ENCODE results near the gene GNGT1. TPM values are rescaled to one million over a fixed set of nuclear protein-coding genes. Genes with fewer than 3 reads are reported as not detected.

Gene GNGT1
- polyA plus RNA-seq, 1 donor (not counting 4 experiments of a cell fraction or from before 2014, with no cell fraction given) = not detected

- Histone ChIP-seq H2AFZ (ENCODE audit: control insufficient read depth, low read length) (no peak overlapping the region), H3K79me2 (ENCODE audit: control insufficient read depth, insufficient read depth, low read length) (no peaks in the 10 kb centered on the region), H3K4me1 (ENCODE audit: control insufficient read depth, extremely low read depth, insufficient read depth, low read length) (no peaks in the 10 kb centered on the region), H3K27ac (ENCODE audit: control insufficient read depth, insufficient read depth, low read length) (no peak overlapping the region), H3K27me3 (ENCODE audit: control insufficient read depth, extremely low read depth, insufficient read depth, low read length) (no peaks in the 10 kb centered on the region), H3K9ac (ENCODE audit: control insufficient read depth, extremely low read depth, insufficient read depth, low read length) (no peak overlapping the region), H4K20me1 (ENCODE audit: control insufficient read depth, extremely low read depth, insufficient read depth, low read length) (no peaks in the 10 kb centered on the region), H3K9me1 (ENCODE audit: control insufficient read depth, extremely low read depth, insufficient read depth, low read length) (no peaks in the 10 kb centered on the region), H3K4me2 (ENCODE audit: control insufficient read depth, extremely low read depth, insufficient read depth, low read depth, low read length) (no peak overlapping the region), H3K36me3 (ENCODE audit: control insufficient read depth in 2 of 2, extremely low read depth in 1 of 2, insufficient read depth in 2 of 2, low read length in 2 of 2) (no peaks in the 10 kb centered on the region), H3K4me3 (ENCODE audit: control insufficient read depth in 2 of 3, extremely low read depth in 1 of 3, insufficient read depth in 2 of 3, low read depth in 1 of 3, low read length in 3 of 3) (no peak overlapping the region), H3K9me3 (ENCODE audit: control insufficient read depth, low read depth, low read length) (no peaks in the 10 kb centered on the region)
- TF ChIP-seq EZH2 (IDR thresholded peaks at IDR 0.05; ENCODE audit: low read length) = no peak
- no peak for TF ChIP-seq CTCF (optimal IDR thresholded peaks at IDR 0.05 in 1 of 3, IDR thresholded peaks at IDR 0.05 in 1 of 3, conservative IDR thresholded peaks at IDR 0.05 in 1 of 3; ENCODE audit: extremely low read depth in 1 of 3, insufficient read depth in 2 of 3, low read length in 3 of 3)
- FAIRE-seq (no peak), DNase-seq (ENCODE audit: low read depth, low spot score) (no peak)
- dilution Hi-C loops (cut with MboI; ENCODE audit: extremely low pct_ligation_motif_present, low sequenced_read_pairs) = no loop called here
Observed at GRCh38 chr7:93923296-93923695, 16.9 kb downstream of the GNGT1 start.

- Histone ChIP-seq H2AFZ (ENCODE audit: control insufficient read depth, low read length) (no peak overlapping the region), H4K20me1 (ENCODE audit: control insufficient read depth, extremely low read depth, insufficient read depth, low read length) (no peaks in the 10 kb centered on the region), H3K79me2 (ENCODE audit: control insufficient read depth, insufficient read depth, low read length) (no peaks in the 10 kb centered on the region), H3K27ac (ENCODE audit: control insufficient read depth, insufficient read depth, low read length) (no peak overlapping the region), H3K9ac (ENCODE audit: control insufficient read depth, extremely low read depth, insufficient read depth, low read length) (no peak overlapping the region), H3K4me1 (ENCODE audit: control insufficient read depth, extremely low read depth, insufficient read depth, low read length) (no peaks in the 10 kb centered on the region), H3K36me3 (ENCODE audit: control insufficient read depth in 2 of 2, extremely low read depth in 1 of 2, insufficient read depth in 2 of 2, low read length in 2 of 2) (no peaks in the 10 kb centered on the region), H3K9me1 (ENCODE audit: control insufficient read depth, extremely low read depth, insufficient read depth, low read length) (no peaks in the 10 kb centered on the region), H3K27me3 (ENCODE audit: control insufficient read depth, extremely low read depth, insufficient read depth, low read length) (no peaks in the 10 kb centered on the region), H3K4me3 (ENCODE audit: control insufficient read depth in 2 of 3, extremely low read depth in 1 of 3, insufficient read depth in 2 of 3, low read depth in 1 of 3, low read length in 3 of 3) (no peak overlapping the region), H3K9me3 (ENCODE audit: control insufficient read depth, low read depth, low read length) (no peaks in the 10 kb centered on the region), H3K4me2 (ENCODE audit: control insufficient read depth, extremely low read depth, insufficient read depth, low read depth, low read length) (no peak overlapping the region)
- FAIRE-seq (peak; percentile 13), DNase-seq (ENCODE audit: low read depth, low spot score) (no peak)
- TF ChIP-seq CTCF (optimal IDR thresholded peaks at IDR 0.05 in 1 of 3, IDR thresholded peaks at IDR 0.05 in 1 of 3, conservative IDR thresholded peaks at IDR 0.05 in 1 of 3; ENCODE audit: extremely low read depth in 1 of 3, insufficient read depth in 2 of 3, low read length in 3 of 3) (no peak), EZH2 (IDR thresholded peaks at IDR 0.05; ENCODE audit: low read length) (no peak)
- dilution Hi-C loops (cut with MboI; ENCODE audit: extremely low pct_ligation_motif_present, low sequenced_read_pairs) = no loop called here
Observed at GRCh38 chr7:93923942-93924341, 17.6 kb downstream of the GNGT1 start.

Measured in keratinocyte (primary cell).